GM10847 (cell line): ENCODE results near the gene GJC3.

Experiments used
- POLR2A ChIP-seq: IDR thresholded peaks from 2 replicates; pipeline ENCODE4 v1.6.1; 2011; ENCODE audit not compliant: insufficient read length; ENCODE audit errors: extremely low read depth

Gene GJC3

DNA sequence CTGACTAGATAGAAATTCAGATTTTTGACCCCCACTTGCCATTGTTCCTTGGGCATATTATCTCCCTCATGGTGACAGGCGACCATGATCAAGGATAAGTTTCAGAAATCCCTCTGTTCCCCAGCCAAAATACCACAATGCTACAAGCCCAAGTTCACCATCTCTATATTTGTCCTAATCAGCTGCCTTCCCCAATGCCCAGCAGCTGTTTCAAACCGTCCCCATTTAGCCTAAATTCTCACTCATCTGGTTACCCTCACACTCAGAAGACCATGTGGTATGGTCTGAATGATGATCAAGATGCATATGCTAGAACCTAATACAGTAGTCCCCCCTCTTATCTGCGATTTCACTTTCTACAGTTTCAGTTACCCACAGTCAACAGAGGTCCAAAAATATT is 956 bp upstream of the GJC3 start:
- TF ChIP-seq POLR2A = no peak

DNA sequence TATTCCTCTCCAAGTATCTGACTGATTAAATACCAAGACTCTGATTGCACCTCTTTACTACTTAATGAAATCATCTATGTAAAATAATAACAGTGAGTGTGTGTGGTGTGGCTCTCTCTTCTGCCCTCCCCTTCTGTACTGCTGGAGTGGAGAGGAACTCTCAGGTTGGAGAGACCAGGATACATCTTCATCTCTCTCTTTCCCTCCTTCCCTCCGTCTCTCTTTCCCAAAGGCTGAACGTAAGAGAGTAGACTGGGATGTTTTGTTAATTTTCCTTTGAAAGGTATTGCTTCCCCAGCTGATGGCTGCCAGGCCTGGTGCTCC is 272 bp upstream of the GJC3 start:
- TF ChIP-seq POLR2A = no peak

DNA sequence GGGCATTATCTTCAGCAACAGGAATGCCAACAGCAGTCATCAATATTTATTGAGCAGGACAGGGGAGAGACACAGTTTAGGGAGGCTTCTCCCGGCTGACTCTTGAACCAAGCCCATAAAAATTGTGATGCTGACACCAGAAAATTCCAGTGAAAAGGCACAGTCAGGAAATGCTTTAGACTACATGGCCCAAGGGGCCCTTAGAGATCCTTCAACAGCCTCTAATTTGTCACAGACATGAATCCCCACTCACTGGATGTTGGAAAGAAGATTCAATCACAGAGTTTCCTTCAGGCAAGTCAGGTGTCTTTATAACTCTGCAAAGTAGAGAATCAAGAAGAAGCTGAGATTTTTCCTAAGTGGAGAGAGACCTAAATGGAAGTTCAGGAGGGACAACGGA is 1.2 kb downstream of the GJC3 start:
- no peak for TF ChIP-seq POLR2A

DNA sequence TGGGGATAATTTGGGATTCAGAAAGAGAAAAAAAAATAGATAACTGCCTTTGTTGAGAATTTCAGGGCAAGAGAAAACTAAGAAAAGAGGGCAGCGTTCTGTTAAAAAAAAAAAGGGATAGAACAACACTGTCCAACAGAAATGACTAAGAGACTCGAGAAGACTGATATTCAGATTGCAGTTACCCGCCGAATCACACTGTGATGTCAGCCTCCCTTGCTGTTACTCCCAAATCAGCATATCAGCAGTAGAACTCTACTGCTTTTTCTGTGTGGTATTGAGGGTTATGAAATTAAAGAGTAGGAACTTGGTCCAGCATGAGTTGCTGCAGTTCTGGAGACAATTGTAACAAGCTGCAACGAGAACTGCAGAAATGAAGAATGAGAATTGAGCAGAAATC is 1.9 kb downstream of the GJC3 start:
- TF ChIP-seq POLR2A = no peak

DNA sequence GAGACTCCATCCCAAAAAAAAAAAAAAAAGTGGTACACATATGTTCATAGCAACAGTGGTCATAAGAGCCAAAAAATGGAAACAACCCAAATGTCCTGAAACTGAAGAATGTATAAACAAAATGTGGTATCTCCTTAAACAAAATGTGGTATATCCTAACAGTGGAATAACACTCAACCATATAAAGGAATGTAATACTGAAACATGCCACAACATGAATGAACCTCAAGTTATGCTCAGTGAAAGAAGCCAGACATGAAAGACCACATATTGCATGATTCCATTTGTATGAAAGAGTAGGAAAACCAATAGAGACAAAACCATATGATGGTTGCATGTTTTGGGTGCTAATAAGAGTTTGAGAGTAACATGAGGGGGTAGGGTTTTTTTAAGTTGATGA is 3.1 kb downstream of the GJC3 start:
- no peak for TF ChIP-seq POLR2A

DNA sequence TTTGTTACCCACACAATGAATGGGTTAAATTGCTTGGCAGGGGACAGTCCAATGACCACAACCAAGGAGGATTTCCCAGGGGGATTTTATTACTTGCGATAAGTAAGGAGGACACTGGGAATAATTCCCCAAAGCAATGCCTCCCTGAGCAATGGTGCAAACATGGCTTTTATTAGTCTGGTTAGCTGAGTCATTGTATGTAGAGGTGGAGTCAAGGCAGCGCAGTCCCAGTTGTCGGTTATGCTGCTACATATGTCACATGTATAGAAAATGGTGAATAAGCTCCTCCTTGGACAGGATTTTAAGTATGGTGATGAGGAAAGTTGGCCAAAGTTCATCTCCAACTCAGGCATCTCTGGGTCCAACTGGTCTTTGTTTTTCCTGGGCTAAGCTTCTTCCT is 6.2 kb downstream of the GJC3 start:
- no peak for TF ChIP-seq POLR2A

DNA sequence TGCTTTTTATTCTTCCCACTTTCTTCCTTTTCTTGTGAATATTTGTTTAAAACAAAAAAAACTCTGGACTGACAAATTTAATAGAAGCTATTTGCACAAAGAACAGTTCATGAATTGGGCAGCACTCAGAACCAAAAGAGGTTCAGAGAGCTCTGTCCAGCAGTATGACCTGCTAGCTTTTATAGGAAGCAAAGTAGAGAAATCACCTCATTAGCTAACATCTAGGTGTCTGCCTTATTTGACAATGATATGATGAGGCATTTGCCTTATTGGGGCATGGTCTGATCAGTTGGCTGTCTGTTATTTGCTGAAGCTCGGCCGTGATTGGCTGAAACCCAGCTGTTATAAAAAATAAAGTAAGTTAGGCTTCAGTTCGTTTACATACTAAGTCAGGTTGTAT is 9.3 kb downstream of the GJC3 start:
- TF ChIP-seq POLR2A = no peak

DNA sequence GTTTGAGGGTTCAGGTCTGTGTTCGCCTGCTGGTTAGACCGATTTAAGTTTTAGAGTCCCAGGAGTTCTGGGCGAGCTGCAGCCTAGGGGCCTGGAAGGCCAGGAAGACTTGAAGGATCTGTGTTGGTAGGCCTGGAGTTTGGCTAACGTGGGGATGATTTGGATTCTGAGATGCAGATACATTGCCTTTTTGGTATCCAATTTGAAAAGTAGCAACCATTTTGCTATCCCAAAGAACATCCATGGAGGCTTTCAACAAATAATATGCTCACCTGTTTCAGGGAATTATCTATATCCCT is 9.7 kb downstream of the GJC3 start:
- no peak for TF ChIP-seq POLR2A

DNA sequence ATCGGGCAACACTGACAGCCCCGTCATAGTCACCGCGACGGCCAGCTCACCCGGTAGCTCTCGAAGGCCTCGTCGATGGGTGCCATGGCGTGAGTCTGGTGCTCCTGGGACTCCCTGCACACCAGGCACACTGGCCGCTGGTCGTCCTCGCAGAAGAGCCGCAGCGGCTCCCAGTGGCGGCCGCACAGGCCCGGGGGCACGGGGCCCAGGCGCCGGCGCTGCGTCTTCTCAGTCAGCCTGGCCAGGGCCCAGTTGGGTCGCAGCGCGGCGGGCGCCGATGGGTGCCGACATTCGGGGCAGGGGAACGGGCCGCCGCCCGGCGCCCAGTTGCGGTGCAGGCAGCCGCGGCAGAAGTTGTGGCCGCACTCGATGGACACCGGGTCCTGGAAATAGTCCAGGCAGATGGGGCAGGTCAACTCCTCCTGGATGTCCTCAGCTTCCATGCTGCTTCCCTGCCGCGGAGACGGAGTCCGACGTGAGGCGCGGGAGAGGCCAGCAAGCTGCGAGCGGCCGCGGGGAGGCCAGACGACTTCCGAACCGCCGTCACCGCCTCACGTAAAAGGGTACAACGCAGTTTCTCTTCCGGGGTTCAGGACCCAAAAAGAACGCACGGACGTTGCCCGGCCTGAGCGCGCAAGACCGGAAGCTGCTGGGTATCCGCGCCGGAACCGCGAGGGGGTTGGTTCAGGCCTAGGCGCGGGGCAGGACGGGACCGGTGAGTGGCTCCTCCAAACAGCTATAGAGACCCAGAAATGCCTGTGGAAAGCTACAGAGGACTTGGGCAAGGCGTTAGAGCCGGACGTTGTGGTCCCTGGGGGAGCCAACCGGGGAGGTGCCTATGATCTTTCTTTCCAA is 10.2 kb downstream of the GJC3 start, which contains the start of gene TRIM4:
TSS of gene TRIM4 (minus strand) at position 572 of the 855 bp plus-strand sequence. CDS start at position 443, 129 bp downstream.
- peak; percentile 79 for TF ChIP-seq POLR2A

DNA sequence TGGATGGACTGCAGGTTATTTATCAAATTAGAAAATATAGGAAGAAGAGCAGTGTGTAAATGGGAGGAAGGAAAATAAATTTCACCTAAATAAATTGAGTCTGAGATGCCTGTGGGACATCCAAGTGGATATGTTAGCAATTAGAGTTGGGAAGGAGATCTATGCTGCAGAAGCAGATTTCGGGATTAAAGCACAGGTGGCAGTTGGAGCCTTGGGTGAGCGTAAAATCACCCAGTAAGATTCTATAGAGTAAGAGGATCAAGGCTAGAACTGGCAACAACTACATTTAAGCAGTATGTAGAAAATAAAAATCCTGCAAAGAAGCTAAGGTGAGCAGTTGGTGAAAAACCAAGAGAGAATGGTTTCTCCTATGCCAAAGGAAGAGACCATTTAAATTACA is 18.4 kb downstream of the GJC3 start:
- no peak for TF ChIP-seq POLR2A

DNA sequence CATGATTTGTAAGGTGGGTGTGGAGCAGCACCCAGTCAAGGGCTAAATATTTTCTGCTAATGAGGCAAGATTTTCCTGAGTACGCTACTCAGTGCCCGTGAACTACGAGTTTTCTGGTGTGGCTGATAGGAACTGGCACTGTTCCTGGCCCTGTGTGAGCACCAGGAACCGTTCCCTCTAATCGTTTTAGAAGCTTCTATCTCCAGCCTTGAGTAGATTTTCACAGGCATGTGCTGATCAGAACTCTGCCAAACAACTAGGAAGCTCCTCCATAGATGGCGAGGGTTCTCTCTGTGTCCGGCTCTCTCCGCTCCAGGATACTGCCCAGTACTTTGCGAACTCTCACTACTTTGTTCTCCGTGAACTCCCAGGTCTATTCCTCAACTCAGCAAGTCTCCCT is 27.8 kb downstream of the GJC3 start:
- TF ChIP-seq POLR2A = no peak

DNA sequence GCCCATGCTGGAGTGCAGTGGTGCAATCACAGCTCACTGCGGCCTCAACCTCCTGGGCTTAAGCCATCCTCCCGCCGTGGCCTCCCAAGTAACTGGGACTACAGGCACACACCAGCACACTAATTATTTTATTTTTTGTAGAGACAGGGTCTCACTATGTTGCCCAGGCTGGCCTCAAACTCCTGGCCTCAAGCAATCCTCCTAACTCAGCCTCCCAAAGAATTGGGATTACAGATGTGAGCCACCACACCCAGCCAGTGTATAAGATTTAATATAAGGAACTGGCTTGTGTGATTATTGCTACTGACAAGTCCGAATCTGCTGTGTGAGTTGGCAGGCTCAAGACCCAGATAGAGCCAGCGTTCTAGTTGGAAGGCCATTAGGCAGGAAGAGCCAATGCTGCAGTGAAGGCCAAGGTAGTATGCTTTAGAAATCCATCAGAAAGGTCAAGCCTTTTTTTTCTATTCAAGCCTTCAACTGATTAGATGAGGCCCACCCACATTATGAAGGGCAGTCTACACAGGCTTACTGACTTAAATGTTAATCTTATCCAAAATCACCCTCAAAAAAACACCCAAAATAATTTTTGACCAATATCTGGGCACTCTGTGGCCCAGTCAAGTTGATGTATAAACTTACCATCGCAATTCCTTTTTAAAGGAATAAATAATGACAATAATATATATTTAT is 29.4 kb downstream of the GJC3 start:
- no peak for TF ChIP-seq POLR2A

DNA sequence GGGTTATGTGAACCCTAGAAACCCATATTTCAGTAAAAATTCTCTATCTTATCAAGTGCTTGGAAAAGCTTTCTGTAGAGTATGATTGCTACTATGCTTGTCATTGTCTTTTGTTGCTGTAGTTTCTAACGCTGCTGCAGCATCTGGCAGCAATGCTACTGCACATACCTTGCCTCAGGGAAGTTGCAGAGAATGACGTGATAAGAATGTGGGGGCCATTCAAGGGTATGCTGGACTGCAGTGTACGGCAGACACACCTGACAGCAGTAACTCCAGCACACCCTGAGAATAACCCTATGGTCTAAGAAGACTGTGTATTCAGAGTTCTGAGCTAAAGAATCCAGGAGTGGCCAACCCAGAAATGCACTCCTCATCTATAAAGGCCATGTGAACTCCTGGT is 30.6 kb downstream of the GJC3 start:
- no peak for TF ChIP-seq POLR2A

DNA sequence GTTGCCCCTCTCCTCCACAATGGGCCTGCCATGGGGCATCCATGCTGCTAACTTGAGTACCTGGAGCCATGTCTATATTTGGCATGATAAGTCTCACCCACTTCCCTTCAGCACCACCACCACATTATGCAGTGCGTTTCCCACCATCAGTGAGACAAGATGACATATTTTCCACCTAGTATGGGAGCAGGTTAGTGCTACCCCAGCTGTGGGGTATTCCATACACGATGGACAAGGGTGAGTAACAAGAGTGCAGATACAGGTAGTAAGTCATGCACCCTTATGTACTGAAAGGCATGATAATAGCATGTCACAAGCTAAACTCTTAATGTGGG is 31.4 kb downstream of the GJC3 start:
- TF ChIP-seq POLR2A = no peak

DNA sequence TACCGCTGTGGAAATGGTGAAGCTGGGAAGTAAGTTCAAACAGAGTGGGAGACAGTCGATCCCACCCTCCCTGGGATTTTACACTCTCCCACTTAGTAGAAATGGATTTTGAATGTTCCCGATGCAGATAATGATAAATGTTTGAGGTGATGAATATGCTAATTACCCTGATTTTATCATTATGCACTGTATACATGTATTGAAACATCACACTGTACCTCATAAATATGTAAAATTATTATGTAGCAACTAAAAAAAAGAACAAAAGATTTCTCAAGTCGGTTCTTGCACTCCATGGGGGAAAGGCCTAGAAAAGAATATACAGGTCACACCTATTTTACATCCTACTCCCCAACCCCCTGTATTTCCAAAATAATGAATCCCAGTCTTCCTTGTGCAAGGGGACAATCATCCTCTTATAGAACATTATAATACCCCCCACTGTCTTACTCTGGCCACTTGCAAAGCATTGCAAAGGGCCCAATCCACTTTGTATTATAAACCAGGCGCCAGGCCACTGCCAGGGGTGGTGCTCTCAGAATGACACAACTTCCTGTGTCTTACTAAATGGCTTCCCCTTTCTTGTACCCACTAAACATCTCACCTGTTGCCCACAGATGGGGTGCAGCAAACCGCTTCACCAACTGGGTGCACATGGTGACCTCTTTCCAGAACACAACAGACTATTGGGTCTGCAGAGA is 31.9 kb downstream of the GJC3 start:
- no peak for TF ChIP-seq POLR2A

DNA sequence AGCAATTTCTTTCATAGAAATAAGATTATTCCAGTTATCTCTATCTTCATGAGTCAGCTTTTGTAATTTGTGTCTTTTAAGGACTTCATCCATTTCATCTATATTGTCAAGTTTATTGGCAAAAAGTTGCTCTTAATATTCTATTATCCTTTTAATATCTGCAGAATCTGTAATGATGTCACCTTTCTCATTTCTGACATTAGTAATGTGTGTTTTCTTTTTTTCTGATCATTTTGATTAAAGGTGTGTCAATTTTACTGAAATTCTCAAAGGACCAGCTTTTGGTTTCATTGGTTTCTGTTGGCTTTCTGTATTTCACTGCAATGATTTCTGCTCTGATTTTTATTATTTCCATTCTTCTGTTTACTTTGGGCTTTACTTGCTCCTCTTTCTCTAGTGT is 34.7 kb downstream of the GJC3 start:
- no peak for TF ChIP-seq POLR2A
